Osteocyte (in vitro differentiated cells): ENCODE results near the gene SMIM10L2A. TPM values are rescaled to one million over a fixed set of nuclear protein-coding genes. Genes with fewer than 3 reads are reported as not detected.
"Not testable (repeated sequence)": the region's sequence is repeated elsewhere in the genome, so short reads cannot be mapped to it uniquely, and the experiment has no call there.

ENCODE experiments used
- DNase-seq: peaks from one replicate; pipeline ENCODE4 v3.0.0; 2021; ENCODE audit warnings: mixed read lengths; ENCODE audit not compliant: unreplicated experiment; ENCODE audit errors: extremely low spot score
- H3K27ac Mint-ChIP-seq: one replicate; pipeline ENCODE4 v1.8.0; 2021; ENCODE audit warnings: mild to moderate bottlenecking, mixed read lengths; ENCODE audit not compliant: unreplicated experiment
- H3K27me3 Mint-ChIP-seq: one replicate; pipeline ENCODE4 v1.8.0; 2021; ENCODE audit warnings: mixed read lengths; ENCODE audit not compliant: unreplicated experiment
- H3K36me3 Mint-ChIP-seq: one replicate; pipeline ENCODE4 v1.8.0; 2021; ENCODE audit warnings: mixed read lengths; ENCODE audit not compliant: unreplicated experiment
- H3K4me1 Mint-ChIP-seq: one replicate; pipeline ENCODE4 v1.8.0; 2021; ENCODE audit warnings: mixed read lengths; ENCODE audit not compliant: unreplicated experiment
- H3K4me3 Mint-ChIP-seq: one replicate; pipeline ENCODE4 v1.8.0; 2021; ENCODE audit warnings: mild to moderate bottlenecking, moderate library complexity, mixed read lengths; ENCODE audit not compliant: unreplicated experiment
- H3K9me3 Mint-ChIP-seq: one replicate; pipeline ENCODE4 v1.8.0; 2021; ENCODE audit warnings: mixed read lengths; ENCODE audit not compliant: unreplicated experiment
- total RNA-seq: library from RNA; stranded (reverse); gene quantifications from 2 replicates; pipeline ENCODE4 v1.2.1, GENCODE V29; 2021
- TF ChIP-seq, protein P1 (sequence below): fragments of 200-600 bp; sonication (generic); IDR thresholded peaks from 2 replicates; pipeline ENCODE4 v1.5.0; 2021; ENCODE audit warnings: antibody characterized with exemption, mild to moderate bottlenecking, moderate library complexity

SMIM10L2A gene
- total RNA-seq, 1 donor from 2014 or later: 0.32 TPM

DNA sequence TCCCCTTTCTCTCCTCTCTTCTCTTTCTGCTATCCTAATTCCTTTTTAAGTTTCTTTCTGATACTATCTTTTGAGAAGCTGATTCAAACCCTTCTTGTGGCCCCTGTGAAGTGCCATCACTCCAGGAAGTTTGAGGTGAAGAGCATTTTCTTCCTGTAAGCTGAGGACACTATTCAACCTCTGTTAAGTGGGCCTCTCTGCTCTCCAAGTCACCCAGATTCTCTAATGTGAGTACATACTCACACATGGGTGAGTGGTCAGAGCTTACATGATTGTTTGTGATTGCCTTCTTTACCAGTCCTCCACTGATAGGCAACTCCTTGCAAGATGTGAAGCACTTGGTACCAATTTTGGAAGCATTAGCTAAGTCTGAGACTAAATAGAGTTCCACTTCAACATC, 18.4 kb upstream of the SMIM10L2A start:
- H3K36me3 Mint-ChIP-seq: no peaks in the 10 kb centered on the region
- TF ChIP-seq, protein P1, sequence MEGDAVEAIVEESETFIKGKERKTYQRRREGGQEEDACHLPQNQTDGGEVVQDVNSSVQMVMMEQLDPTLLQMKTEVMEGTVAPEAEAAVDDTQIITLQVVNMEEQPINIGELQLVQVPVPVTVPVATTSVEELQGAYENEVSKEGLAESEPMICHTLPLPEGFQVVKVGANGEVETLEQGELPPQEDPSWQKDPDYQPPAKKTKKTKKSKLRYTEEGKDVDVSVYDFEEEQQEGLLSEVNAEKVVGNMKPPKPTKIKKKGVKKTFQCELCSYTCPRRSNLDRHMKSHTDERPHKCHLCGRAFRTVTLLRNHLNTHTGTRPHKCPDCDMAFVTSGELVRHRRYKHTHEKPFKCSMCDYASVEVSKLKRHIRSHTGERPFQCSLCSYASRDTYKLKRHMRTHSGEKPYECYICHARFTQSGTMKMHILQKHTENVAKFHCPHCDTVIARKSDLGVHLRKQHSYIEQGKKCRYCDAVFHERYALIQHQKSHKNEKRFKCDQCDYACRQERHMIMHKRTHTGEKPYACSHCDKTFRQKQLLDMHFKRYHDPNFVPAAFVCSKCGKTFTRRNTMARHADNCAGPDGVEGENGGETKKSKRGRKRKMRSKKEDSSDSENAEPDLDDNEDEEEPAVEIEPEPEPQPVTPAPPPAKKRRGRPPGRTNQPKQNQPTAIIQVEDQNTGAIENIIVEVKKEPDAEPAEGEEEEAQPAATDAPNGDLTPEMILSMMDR: no peak
- H3K27ac Mint-ChIP-seq: no peak overlapping the region
- DNase-seq: no peak
- H3K27me3 Mint-ChIP-seq: peaks cover 7% of the 10 kb centered on the region
- no peaks in the 10 kb centered on the region for H3K9me3 Mint-ChIP-seq
- H3K4me1 Mint-ChIP-seq: no peaks in the 10 kb centered on the region
- H3K4me3 Mint-ChIP-seq: no peak overlapping the region

DNA sequence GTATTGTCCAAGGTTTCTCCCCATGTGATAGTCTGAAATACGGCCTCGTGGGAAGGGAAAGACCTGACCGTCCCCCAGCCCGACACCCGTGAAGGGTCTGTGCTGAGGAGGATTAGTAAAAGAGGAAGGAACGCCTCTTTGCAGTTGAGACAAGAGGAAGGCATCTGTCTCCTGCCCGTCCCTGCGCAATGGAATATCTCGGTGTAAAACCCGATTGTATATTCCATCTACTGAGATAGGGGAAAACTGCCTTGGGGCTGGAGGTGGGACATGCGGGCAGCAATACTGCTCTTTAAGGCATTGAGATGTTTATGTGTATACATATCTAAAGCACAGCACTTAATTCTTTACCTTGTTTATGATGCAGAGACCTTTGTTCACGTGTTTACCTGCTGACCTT, 15.3 kb upstream of the SMIM10L2A start:
- H3K9me3 Mint-ChIP-seq, DNase-seq, H3K36me3 Mint-ChIP-seq, H3K27ac Mint-ChIP-seq, H3K4me3 Mint-ChIP-seq, H3K27me3 Mint-ChIP-seq, H3K4me1 Mint-ChIP-seq: not testable (repeated sequence)

DNA sequence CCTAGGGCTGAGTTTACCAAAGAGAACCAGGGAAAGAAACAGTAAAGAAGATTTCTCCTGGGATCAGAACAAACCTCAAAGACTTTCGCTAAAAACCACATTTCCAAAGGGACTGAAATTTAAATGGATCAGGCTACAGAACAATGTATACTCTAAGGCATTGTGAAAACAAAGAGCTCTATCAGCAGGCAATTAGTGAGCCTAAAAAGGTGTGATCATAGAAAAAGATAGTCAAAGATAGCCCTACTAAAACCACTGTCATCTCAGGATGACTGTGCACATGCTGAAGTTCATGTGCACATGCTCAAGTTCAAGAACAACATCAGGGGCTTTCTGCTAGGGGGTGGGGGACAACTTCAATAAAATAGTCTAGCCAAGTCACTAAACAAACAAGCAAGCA, 12.9 kb upstream of the SMIM10L2A start:
- Mint-ChIP-seq H3K27ac (no peak overlapping the region), H3K27me3 (peaks cover 10% of the 10 kb centered on the region), H3K36me3 (no peaks in the 10 kb centered on the region), H3K4me1 (no peaks in the 10 kb centered on the region), H3K4me3 (no peak overlapping the region), H3K9me3 (peaks cover 10% of the 10 kb centered on the region)
- no peak for DNase-seq
- TF ChIP-seq, protein P1: no peak

DNA sequence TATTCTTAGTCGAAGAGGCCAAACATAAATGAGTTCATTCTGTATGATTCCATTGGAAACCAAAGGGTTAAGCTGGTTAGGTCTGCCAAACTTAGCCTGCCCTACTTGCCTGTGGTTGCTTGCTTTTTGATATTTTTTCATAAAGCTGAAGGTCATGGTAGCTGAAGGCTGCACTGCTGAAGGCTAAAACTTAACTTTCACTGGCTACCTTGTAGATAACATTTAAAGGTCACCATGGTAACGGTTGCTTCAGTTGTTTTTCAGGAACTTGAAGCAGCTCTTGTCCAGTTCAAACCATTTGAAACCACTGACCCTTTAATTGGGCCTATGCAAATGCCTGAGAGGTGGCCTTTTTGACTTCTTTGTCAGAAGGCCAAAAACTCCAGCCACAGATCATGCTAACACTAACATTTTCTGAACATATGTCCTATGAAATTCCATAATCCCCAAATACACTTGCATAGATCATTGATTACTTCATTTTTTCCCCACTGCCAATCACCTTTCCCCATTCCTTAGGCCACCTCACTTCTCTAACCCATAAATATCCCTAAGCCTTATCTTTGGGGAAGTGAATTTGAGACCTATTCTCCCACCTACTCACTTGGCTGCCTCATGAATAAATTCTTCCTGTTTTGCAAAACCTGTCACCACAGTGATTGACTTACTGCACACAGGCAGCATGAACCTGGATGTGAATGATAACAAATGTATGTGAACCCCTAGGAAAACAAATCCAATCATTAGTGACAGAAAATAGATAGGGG, 10.7 kb upstream of the SMIM10L2A start:
- no peak for DNase-seq
- Mint-ChIP-seq H3K27me3 (peaks cover 10% of the 10 kb centered on the region), H3K27ac (no peak overlapping the region), H3K4me3 (no peak overlapping the region), H3K36me3 (no peaks in the 10 kb centered on the region), H3K9me3 (peaks cover 11% of the 10 kb centered on the region), H3K4me1 (no peaks in the 10 kb centered on the region)
- TF ChIP-seq, protein P1: no peak

DNA sequence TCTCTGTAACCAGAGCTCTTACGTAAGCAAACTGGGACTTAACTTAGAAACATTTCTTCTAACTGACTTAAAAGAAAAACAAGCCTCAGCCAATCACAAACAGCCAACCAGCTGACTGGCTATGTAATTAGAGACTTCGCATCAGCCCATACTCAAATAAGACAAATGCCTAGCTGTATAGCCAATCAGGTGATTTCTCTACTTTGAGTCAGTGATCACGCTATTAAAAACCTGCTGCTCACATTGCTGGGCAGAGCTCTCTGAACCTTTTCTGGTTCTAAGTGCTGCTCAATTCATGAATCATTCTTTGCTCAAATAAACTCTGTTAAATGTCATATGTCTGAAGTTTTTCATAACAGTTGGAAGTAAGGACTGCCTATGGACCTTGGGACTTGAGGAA, 9.9 kb upstream of the SMIM10L2A start:
- Mint-ChIP-seq H3K4me3 (no peak overlapping the region), H3K27me3 (peaks cover 9% of the 10 kb centered on the region), H3K27ac (no peak overlapping the region), H3K9me3 (peaks cover 11% of the 10 kb centered on the region), H3K36me3 (no peaks in the 10 kb centered on the region), H3K4me1 (no peaks in the 10 kb centered on the region)
- no peak for DNase-seq
- TF ChIP-seq, protein P1: no peak
